MM.1S (cell line): ENCODE results near the gene CWC25.

ENCODE experiments used
- CTCF ChIP-seq: fragments of 300-600 bp; sonication (generic); IDR thresholded peaks from 2 replicates; pipeline ENCODE4 v1.5.1; 2016; ENCODE audit warnings: antibody characterized with exemption, low read length, mixed read lengths
- EZH2 ChIP-seq: fragments of 300-600 bp; sonication (generic); optimal IDR thresholded peaks from 2 replicates; pipeline ENCODE3; 2017; ENCODE audit warnings: low read depth, mild to moderate bottlenecking, antibody characterized with exemption, low read length, mixed read lengths

GRCh38 chr17:38751144-38751807 is 73.8 kb downstream of the CWC25 start:
- no peak for TF ChIP-seq CTCF
- no peak for TF ChIP-seq EZH2
